CD4-positive, alpha-beta T cell treated with Interleukin-2 at 100 ng/mL for 4 hours (primary cell): ENCODE measurements around the gene RUVBL1.

Experiments used
- DNase-seq: peaks from one replicate; pipeline ENCODE4 v3.0.0-alpha.2; 2020; ENCODE audit warnings: low spot score

RUVBL1 gene

DNA sequence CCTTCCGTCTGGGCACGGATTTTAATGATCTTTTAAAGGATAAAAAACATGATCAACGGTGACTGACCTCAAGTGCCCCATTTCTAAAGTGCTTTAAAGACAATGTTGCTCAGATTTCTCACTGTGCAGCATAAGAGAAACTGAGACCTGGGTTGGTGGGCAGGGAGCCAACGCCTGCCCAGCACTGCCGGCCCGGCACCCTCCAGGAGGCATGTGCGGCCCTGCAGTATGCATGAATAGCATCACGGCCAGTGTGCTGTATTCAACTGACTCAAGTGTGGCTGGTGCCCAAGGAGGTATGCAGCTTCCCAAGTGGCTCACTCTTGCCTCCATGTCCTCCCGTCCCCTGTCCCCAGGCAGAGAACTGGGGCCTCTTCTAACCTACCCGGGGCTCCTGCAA, 41.1 kb downstream of the RUVBL1 start:
- DNase-seq = no peak

GRCh38 chr3:128081846-128082245, 41.8 kb downstream of the RUVBL1 start:
- no peak for DNase-seq

- no peak for DNase-seq
These were observed 42.4 kb downstream of the RUVBL1 start for GRCh38 chr3:128081226-128081625.

GRCh38 chr3:128080323-128081080, 43.1 kb downstream of the RUVBL1 start:
- no peak for DNase-seq

- no peak for DNase-seq
These were observed 43.8 kb downstream of the RUVBL1 start for GRCh38 chr3:128079823-128080222.

- no peak for DNase-seq
These were observed 44.7 kb downstream of the RUVBL1 start for GRCh38 chr3:128078875-128079274.

DNA sequence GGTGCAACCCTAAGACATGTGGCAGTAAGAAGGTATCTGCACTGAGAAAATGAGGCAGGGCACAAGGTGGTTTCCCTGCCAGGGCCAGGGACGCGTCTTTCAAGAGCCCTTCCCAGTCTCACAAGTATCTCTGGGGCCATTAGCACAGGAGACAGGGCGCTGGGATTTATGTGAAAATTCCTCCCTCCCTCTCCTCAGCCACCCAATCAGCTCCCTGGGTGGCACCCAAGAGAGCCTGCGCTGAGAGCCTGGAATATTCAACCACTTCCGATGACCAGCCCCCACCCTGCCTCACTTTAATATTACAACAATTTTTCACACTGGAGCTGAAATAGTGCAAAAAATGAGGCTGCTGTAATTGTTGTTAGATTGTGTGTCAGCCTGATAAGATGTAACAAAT, 45.3 kb downstream of the RUVBL1 start:
- DNase-seq = no peak

DNA sequence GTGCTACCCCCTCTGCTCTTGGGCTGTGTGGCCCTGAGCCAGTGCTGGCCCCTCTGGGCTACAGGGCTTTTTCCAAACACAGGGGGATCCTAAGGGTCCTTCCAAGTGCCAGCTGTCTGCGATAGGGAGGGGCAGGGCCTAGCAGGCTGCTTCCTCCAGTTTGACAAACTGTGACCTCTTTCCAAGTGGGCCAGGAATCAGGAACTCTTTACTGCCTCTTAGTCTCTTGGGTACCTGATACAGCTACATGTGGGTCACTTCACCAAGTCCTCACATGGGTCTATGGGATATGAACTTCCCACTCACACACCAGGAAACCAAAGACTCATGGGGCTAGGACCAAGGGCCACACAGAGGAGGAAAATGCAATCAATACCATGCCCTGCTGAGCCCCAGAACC, 45.9 kb downstream of the RUVBL1 start:
- DNase-seq = no peak

DNA sequence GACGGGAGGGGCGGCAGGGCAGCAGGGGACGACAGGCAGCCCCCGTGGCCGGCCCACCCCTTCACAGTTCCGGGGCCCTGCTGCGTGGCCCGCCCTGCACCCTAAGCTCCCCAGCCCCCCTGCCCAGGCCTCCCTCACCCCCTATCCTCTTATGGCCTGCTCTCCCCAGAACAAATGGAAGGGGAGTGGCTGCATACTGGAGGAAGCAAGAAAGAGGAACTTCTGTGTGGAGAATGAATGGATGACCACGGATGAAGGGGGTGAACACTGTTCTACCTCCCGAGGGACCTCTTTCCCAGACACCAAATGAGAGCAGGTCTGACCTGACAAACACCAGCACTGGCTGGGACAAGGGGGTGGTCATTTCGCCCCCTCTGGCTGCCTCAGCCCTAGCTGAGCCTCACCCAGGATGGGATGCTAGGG, 46.4 kb downstream of the RUVBL1 start:
- no peak for DNase-seq

DNA sequence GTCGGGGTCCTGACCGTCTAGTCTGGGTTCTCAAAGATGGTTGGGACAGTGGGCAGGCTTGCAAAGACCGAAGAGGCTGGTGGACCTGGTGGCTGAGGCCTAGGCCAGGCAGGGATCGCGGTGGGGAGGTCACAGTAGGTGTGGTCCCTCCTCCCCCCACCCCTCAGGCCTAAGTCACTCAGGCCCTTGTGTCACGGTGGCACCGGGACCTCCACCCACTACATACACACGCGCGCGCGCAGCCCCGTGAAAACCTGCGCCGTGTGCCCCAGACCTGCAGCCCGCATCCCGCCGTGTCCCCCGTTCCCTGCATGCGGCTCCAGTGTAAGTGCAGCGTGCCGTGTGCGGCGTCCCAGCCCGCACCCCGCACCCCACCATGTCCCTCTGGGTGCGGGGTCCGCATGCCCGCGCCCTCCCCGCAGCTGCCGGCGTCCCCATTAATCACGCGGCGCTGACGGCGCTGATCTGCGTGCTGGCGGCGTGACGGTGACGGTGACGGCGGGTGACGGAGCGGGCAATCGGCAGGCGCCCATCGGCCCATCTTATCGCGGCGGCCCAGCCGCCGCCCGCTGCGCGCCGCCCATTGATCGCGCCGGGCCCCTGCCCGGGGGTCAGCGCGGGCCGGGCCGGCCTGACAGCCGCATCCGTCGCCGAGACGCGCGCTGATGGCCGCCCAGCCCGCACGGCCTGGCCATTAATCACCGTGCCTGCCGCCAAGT, 47.0 kb downstream of the RUVBL1 start:
- DNase-seq = peak; percentile 21

DNA sequence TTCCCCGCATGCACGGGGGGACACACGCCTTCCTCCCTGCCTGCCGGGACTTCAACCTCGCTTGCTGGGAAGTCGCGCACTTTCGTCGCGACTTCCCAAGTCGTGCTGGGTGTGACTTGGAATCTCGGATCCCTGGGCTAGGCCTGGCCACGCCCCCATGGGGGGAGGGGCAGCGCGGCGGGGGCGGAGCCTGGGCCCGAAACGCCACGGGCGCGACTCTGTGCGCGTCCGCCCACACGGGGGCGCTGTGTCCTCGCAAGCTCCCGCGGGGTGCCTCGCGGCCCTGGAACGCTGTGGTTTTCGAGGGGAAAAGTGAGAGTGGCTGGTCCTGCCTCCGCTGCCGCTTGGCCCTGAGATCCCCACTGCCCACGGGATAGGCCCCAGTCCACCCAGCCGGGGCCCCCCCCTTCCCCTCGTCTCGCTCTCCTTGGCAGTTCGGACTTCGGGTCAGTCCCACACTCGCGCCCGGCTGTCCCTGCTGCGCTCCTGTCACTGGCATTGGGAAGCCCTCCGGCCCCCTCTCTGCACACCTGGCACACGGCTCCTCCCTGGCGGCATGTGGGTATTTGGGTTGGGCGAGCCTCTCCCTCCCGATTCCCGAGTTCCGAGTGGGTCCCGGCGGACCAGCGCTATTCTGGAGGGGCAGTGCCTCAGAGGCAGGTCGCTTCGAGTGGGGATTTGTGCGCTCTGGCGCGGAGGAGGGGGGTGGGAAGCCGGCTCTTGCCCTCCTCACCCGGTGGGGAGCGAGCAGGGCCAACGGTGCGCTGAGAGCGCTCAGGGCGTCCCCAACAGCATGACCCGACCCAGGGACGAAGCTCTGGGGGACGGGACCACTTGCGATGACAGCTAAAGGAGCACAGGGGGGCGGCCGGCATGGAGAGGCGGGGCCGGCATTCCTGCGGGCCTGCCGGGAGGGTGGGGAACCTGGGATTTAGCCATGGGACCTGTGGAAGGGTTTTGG, 47.8 kb downstream of the RUVBL1 start:
- DNase-seq = peak; percentile 78

- DNase-seq = no peak
These were observed 48.6 kb downstream of the RUVBL1 start for GRCh38 chr3:128074851-128075521.

- no peak for DNase-seq
These were observed 49.8 kb downstream of the RUVBL1 start for GRCh38 chr3:128073807-128074206.

DNA sequence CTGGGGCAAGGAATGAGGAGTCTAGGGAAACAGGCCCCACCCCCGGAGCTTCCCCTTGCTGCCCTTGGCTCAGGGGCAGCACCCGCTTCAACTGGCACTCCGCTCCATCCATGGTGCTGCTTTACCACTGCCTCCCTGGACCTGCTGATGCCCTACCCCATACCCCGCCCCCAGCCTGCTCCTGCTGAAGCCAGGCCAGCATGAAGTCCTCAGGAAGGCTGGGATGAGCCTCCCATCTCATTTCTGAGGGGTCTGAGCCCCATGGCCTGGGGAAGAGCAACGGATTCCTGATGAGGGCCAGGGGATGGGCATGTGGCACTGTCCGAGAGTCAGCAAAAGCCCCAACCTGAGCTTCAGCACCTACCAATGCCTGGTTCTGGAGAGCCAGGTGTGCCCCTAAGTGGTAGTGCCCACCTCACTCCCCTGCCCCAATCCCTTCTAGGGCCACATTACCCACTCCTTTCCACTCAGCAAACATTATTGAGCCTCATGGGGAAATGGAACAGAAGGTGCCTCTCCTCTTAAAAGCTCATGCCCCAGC, 50.4 kb downstream of the RUVBL1 start:
- DNase-seq = no peak

GRCh38 chr3:128072454-128073184, 51.0 kb downstream of the RUVBL1 start:
- DNase-seq = no peak

- DNase-seq = no peak
These were observed 51.7 kb downstream of the RUVBL1 start for GRCh38 chr3:128071771-128072453.

DNA sequence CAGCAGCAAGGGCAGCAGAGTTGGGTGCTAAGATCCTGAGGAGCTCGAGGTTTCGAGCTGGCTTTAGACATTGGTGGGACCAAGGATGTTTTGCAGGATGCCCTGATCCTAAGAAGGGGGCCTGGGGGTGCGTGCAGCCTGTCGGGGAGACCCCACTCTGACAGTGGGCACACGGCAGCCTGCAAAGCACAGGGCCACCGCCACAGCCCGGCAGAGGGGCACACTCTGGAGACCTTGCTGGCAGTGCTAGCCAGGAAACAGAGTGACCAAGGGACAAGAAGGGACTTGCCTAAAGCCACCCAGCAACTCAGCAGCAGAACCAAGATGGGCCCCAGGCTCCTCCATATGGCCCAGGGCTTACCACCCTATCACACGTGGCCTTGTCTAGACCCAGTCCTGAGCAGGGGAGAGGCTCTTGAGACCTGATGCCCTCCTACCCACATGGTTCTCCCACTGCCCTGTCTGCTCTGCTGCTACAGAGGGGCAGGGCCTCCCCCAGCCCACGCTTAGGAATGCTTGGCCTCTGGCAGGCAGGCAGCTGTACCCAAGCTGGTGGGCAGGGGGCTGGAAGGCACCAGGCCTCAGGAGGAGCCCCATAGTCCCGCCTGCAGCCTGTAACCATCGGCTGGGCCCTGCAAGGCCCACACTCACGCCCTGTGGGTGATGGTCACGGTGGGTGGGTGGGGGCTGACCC, 52.6 kb downstream of the RUVBL1 start:
- DNase-seq = no peak

GRCh38 chr3:128069271-128069670, 54.3 kb downstream of the RUVBL1 start:
- DNase-seq = no peak

GRCh38 chr3:128068156-128068620, 55.4 kb downstream of the RUVBL1 start:
- peak; percentile 47 for DNase-seq

- DNase-seq = no peak
These were observed 56.1 kb downstream of the RUVBL1 start for GRCh38 chr3:128067489-128067888.
